ENCODE results near the gene RNU6-8. TPM values are rescaled to one million over a fixed set of nuclear protein-coding genes. Genes with fewer than 3 reads are reported as not detected.

RNU6-8 gene
- total RNA-seq, 1 donor from 2014 or later: not detected

DNA sequence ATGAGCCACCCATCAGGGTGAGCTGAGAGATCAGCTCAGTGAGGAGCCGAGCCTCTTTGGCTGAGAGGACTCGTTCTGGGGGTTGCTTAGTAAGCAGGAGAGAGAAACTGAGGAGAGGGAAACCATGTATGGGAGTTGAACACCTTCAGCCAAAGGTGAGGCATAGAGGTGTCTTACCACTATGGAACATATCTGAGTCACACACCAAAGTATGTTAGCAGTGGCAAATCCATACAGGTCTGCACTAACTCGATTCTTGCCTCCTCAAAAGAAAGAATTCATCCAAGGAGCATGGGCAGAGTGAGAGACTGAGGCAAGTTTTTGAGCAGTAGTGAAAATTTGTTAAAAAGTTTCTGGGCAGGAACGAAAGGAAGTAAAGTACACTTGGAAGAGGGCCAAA lies 46.7 kb upstream of the RNU6-8 start:
- ATAC-seq (ENCODE audit: low read depth): no peak
- POLR2A ChIA-PET: no interaction called here
- Mint-ChIP-seq H3K4me1 (no peaks in the 10 kb centered on the region), H3K27ac (no peak overlapping the region), H3K9me3 (no peaks in the 10 kb centered on the region), H3K36me3 (ENCODE audit: low read depth) (no peaks in the 10 kb centered on the region), H3K4me3 (no peak overlapping the region), H3K27me3 (no peaks in the 10 kb centered on the region)
- CTCF ChIA-PET: interaction anchor here (5.8 kb wide), 2 partner anchors 178 to 738 kb away, joined by 73 to 142 read pairs; no protein-coding TSS in a partner anchor
- no peak for DNase-seq
- TF ChIP-seq, protein P1, sequence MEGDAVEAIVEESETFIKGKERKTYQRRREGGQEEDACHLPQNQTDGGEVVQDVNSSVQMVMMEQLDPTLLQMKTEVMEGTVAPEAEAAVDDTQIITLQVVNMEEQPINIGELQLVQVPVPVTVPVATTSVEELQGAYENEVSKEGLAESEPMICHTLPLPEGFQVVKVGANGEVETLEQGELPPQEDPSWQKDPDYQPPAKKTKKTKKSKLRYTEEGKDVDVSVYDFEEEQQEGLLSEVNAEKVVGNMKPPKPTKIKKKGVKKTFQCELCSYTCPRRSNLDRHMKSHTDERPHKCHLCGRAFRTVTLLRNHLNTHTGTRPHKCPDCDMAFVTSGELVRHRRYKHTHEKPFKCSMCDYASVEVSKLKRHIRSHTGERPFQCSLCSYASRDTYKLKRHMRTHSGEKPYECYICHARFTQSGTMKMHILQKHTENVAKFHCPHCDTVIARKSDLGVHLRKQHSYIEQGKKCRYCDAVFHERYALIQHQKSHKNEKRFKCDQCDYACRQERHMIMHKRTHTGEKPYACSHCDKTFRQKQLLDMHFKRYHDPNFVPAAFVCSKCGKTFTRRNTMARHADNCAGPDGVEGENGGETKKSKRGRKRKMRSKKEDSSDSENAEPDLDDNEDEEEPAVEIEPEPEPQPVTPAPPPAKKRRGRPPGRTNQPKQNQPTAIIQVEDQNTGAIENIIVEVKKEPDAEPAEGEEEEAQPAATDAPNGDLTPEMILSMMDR (IDR thresholded peaks at IDR 0.05): no peak
- intact Hi-C loops (cut with micrococcal nuclease): loop anchor here (5.0 kb wide), 2 partner anchors 87 to 792 kb away; partner anchors contain the start of gene DTD2

DNA sequence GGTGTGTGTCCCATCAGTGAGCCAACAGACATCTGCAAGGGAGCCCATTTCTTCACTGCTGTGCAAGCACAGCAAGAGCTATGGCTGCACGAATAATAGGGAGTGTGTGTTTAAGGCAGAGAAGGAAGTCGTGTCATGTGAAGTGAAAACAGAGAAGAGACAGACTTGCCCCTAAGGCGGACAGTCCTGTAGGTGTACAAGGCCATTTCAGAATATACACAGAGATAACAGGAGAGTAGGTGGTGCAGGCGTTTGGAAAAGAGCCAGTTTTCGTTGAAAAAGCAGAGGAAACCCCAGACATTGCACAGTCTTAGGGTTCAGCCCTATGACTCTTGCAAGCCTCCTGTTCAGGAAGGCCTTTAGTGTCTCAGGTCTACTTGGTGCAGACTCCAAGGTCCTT lies 46.3 kb upstream of the RNU6-8 start:
- ATAC-seq (ENCODE audit: low read depth) (no peak), DNase-seq (no peak)
- H3K9me3 Mint-ChIP-seq: no peaks in the 10 kb centered on the region
- POLR2A ChIA-PET: no interaction called here
- no peaks in the 10 kb centered on the region for H3K4me1 Mint-ChIP-seq
- H3K4me3 Mint-ChIP-seq: no peak overlapping the region
- H3K36me3 Mint-ChIP-seq (ENCODE audit: low read depth): no peaks in the 10 kb centered on the region
- H3K27me3 Mint-ChIP-seq: no peaks in the 10 kb centered on the region
- intact Hi-C loops (cut with micrococcal nuclease): no loop called here
- CTCF ChIA-PET: interaction anchor here (3.8 kb wide), 1 partner anchor 176 kb away, joined by 14 read pairs; no protein-coding TSS in a partner anchor
- TF ChIP-seq, protein P1 (IDR thresholded peaks at IDR 0.05): no peak
- H3K27ac Mint-ChIP-seq: no peak overlapping the region

DNA sequence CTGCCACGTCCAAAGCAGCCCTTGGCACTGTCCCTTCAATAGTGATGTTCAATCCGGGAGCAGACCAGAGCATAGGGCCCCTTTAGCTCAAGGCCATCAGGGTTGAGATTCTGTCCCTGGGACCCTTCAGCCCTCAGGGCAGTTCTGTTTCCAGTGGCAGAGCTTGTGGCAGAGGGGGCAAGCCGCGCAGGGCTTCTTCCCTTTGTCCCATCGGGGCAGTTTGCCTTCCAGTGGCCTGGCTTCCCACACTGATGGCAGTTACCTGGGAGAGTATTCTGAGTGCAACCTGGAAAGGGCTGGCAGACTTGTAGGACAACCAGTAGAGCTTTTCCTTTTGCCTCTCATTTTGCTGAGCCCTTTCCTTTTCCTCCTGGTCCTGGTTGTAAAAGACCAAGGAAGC lies 43.7 kb upstream of the RNU6-8 start:
- Mint-ChIP-seq H3K4me1 (no peaks in the 10 kb centered on the region), H3K27me3 (peaks cover 3% of the 10 kb centered on the region), H3K27ac (no peak overlapping the region), H3K36me3 (ENCODE audit: low read depth) (no peaks in the 10 kb centered on the region), H3K4me3 (no peak overlapping the region), H3K9me3 (no peaks in the 10 kb centered on the region)
- ChIA-PET POLR2A (no interaction called here), CTCF (interaction anchor here (1.1 to 3.8 kb wide), 2 partner anchors 8 to 174 kb away, joined by 3 to 14 read pairs; no protein-coding TSS in a partner anchor)
- DNase-seq (no peak), ATAC-seq (ENCODE audit: low read depth) (no peak)
- intact Hi-C loops (cut with micrococcal nuclease): no loop called here
- TF ChIP-seq, protein P1 (IDR thresholded peaks at IDR 0.05): no peak

DNA sequence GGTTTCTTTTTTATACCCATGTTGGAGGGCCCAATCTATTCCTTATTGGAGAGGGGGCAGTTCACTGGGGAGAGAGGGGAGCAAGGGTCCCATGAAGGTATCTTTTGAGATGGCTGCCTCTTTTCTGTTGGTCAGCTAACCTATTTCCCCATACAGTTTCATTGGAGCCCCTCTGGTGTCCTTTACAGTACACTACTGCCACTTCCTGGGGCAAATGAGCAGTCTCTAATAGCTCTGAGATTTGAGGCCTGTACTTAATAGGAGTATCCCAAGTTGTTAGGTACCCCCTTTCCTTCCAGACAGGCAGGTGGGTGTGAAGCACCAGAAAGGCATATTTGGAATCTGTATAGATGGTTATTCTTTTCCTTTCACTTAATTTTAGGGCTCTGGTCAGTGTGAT lies 41.3 kb upstream of the RNU6-8 start:
- CTCF ChIA-PET: interaction anchor here (0.7 to 1.8 kb wide), 6 partner anchors 9 to 641 kb away, joined by 3 to 10 read pairs (median 4); no protein-coding TSS in a partner anchor
- peaks cover 11% of the 10 kb centered on the region for H3K27me3 Mint-ChIP-seq
- H3K9me3 Mint-ChIP-seq: peaks cover 5% of the 10 kb centered on the region
- no peaks in the 10 kb centered on the region for H3K4me1 Mint-ChIP-seq
- TF ChIP-seq, protein P1 (IDR thresholded peaks at IDR 0.05): no peak
- DNase-seq (no peak), ATAC-seq (ENCODE audit: low read depth) (no peak)
- POLR2A ChIA-PET: interaction anchor here (0.9 kb wide), 1 partner anchor 171 kb away, joined by 4 read pairs; no protein-coding TSS in a partner anchor
- intact Hi-C loops (cut with micrococcal nuclease): no loop called here
- no peak overlapping the region for H3K27ac Mint-ChIP-seq
- H3K4me3 Mint-ChIP-seq: no peak overlapping the region
- H3K36me3 Mint-ChIP-seq (ENCODE audit: low read depth): no peaks in the 10 kb centered on the region

DNA sequence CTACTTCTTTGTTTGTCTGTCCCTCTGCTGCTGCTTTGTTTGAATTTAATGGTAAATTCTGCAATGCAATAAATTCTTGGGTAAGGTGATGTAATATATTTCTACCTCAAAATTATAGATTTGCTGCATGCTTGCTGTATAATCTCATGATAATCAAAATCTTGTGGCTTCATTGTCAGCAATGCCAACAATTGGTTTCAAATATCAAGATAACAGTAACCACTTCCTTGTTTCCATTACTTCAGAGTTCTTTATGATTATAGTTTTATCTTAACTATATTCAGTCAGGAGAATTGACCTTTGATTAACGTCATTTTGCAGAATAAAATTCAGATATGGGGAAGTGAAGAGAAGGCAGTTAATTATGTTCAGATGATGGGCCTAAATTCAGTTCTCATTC lies 30.2 kb upstream of the RNU6-8 start:
- H3K4me1 Mint-ChIP-seq: no peaks in the 10 kb centered on the region
- intact Hi-C loops (cut with micrococcal nuclease): no loop called here
- ChIA-PET POLR2A (no interaction called here), CTCF (no interaction called here)
- ATAC-seq (ENCODE audit: low read depth) (no peak), DNase-seq (no peak)
- no peaks in the 10 kb centered on the region for H3K9me3 Mint-ChIP-seq
- H3K36me3 Mint-ChIP-seq (ENCODE audit: low read depth): no peaks in the 10 kb centered on the region
- H3K27ac Mint-ChIP-seq: no peak overlapping the region
- TF ChIP-seq, protein P1 (IDR thresholded peaks at IDR 0.05): no peak
- no peak overlapping the region for H3K4me3 Mint-ChIP-seq
- no peaks in the 10 kb centered on the region for H3K27me3 Mint-ChIP-seq

Measured in activated B cell treated with CpG ODN at 0.5 μM for 24 hours (primary cell).